Stimulated activated CD8-positive, alpha-beta memory T cell treated with anti-CD3 and anti-CD28 coated beads, Interleukin-7, amount 100 ng/mL, for 1 hour (primary cell): ENCODE data around the gene EML4.
"Not testable (repeated sequence)": the region's sequence is repeated elsewhere in the genome, so short reads cannot be mapped to it uniquely, and the experiment has no call there.

Experiments
- DNase-seq, 2 donors: peaks; one replicate each; pipeline ENCODE4 v3.0.0-alpha.2; 2020; ENCODE audit warnings: low read depth in 2 of 2

EML4 gene

GRCh38 chr2:42378415-42378814 lies 209.3 kb downstream of the EML4 start:
- no peak for DNase-seq

- not testable (repeated sequence) for DNase-seq
Observed at GRCh38 chr2:42380026-42380425, 210.9 kb downstream of the EML4 start.

- no peak for DNase-seq
Observed at GRCh38 chr2:42382144-42382543, 213.0 kb downstream of the EML4 start.
